ENCODE measurements around the gene INTS12.

DNA sequence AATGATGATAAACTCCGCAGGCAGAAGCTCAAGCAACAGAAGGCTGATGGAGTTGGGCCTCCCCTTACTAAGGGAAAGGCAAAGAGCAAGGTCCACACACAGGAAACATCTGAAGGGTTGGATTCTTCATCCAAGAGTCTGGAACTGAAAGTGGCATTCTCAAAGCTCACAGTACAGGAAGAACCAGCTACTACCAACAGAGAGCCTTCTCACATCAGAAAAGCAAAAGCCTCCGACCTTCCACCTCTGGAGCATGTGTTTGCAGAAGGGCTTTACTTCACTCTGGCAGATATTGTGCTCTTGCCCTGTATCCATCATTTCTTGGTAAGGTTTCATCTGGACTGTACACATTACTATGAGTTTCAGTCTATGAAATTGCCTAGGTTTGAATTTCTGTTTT lies 10.7 kb upstream of the INTS12 start:
- TF ChIP-seq, protein P1, sequence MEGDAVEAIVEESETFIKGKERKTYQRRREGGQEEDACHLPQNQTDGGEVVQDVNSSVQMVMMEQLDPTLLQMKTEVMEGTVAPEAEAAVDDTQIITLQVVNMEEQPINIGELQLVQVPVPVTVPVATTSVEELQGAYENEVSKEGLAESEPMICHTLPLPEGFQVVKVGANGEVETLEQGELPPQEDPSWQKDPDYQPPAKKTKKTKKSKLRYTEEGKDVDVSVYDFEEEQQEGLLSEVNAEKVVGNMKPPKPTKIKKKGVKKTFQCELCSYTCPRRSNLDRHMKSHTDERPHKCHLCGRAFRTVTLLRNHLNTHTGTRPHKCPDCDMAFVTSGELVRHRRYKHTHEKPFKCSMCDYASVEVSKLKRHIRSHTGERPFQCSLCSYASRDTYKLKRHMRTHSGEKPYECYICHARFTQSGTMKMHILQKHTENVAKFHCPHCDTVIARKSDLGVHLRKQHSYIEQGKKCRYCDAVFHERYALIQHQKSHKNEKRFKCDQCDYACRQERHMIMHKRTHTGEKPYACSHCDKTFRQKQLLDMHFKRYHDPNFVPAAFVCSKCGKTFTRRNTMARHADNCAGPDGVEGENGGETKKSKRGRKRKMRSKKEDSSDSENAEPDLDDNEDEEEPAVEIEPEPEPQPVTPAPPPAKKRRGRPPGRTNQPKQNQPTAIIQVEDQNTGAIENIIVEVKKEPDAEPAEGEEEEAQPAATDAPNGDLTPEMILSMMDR (IDR thresholded peaks at IDR 0.05): no peak
- no peak for TF ChIP-seq POLR2A (IDR thresholded peaks at IDR 0.05)

Data from adrenal gland (tissue), 5 donors.